Measurements from ENCODE around the gene USP53. TPM values are rescaled to one million over a fixed set of nuclear protein-coding genes. Genes with fewer than 3 reads are reported as not detected.
"Not testable (repeated sequence)": the region's sequence is repeated elsewhere in the genome, so short reads cannot be mapped to it uniquely, and the experiment has no call there.

Gene USP53
- total RNA-seq, 1 experiment from 2014 or later: 20.1 TPM

DNA sequence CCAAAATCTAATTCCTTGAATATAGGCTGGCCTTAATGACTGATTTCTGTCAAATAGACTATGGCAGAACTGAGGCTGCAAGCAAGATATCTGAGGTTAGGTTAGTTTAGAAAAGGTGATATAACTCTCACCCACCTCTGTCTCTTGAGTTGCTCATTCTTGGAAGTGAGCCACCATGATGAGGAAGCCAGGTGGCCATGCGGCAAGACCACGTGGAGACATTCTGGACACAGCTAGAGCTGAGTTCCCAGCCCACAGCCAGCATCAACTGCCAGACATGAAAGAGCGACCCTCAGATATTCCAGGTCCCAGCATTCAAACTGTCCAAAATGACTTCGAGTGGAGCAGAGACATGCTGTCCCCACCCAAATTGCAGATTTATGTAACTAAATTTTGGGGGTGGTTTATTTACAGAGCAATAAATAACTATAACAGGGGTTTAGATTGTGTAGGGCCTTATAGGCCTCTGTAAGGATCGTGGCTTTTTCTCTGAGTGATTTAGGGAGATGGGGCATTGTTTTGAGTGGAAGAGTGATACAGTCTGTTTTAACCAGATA is 33.7 kb downstream of the USP53 start:
- H3K4me3 Mint-ChIP-seq: no peak overlapping the region
- DNase-seq (ENCODE audit: low spot score) (no peak), ATAC-seq (no peak)
- POLR2A ChIA-PET: no interaction called here
- H3K27ac Mint-ChIP-seq: peak overlapping the region; percentile 93
- no peaks in the 10 kb centered on the region for H3K9me3 Mint-ChIP-seq
- peaks cover 26% of the 10 kb centered on the region for H3K4me1 Mint-ChIP-seq
- CTCF ChIA-PET: no interaction called here
- TF ChIP-seq, protein P1, sequence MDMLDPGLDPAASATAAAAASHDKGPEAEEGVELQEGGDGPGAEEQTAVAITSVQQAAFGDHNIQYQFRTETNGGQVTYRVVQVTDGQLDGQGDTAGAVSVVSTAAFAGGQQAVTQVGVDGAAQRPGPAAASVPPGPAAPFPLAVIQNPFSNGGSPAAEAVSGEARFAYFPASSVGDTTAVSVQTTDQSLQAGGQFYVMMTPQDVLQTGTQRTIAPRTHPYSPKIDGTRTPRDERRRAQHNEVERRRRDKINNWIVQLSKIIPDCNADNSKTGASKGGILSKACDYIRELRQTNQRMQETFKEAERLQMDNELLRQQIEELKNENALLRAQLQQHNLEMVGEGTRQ (CRISPR knock-in tag; IDR thresholded peaks at IDR 0.05): no peak
- TF ChIP-seq, protein P2, sequence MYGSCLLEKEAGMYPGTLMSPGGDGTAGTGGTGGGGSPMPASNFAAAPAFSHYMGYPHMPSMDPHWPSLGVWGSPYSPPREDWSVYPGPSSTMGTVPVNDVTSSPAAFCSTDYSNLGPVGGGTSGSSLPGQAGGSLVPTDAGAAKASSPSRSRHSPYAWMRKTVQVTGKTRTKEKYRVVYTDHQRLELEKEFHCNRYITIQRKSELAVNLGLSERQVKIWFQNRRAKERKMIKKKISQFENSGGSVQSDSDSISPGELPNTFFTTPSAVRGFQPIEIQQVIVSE (CRISPR knock-in tag; IDR thresholded peaks at IDR 0.05; ENCODE audit: borderline replicate concordance): no peak
- H3K36me3 Mint-ChIP-seq: peaks cover 33% of the 10 kb centered on the region
- H3K27me3 Mint-ChIP-seq (ENCODE audit: low read depth): no peaks in the 10 kb centered on the region

DNA sequence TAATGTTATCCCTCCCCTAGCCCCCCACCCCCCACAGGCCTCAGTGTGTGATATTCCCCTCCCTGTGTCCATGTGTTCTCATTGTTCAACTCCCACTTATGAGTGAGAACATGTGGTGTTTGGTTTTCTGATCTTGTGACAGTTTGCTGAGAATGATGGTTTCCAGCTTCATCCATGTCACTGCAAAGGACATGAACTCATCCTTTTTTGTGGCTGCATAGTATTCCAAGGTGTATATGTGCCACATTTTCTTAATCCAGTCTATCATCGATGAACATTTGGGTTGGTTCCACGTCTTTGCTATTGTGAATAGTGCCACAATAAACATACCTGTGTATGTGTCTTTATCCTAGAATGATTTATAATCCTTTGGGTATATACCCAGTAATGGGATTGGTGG is 38.5 kb downstream of the USP53 start:
- H3K27me3 Mint-ChIP-seq (ENCODE audit: low read depth); H3K4me3 Mint-ChIP-seq; DNase-seq (ENCODE audit: low spot score); ATAC-seq; POLR2A ChIA-PET; H3K27ac Mint-ChIP-seq; CTCF ChIA-PET: not testable (repeated sequence)
- peaks cover 70% of the 10 kb centered on the region for H3K36me3 Mint-ChIP-seq
- peaks cover 19% of the 10 kb centered on the region for H3K9me3 Mint-ChIP-seq
- peaks cover 16% of the 10 kb centered on the region for H3K4me1 Mint-ChIP-seq

DNA sequence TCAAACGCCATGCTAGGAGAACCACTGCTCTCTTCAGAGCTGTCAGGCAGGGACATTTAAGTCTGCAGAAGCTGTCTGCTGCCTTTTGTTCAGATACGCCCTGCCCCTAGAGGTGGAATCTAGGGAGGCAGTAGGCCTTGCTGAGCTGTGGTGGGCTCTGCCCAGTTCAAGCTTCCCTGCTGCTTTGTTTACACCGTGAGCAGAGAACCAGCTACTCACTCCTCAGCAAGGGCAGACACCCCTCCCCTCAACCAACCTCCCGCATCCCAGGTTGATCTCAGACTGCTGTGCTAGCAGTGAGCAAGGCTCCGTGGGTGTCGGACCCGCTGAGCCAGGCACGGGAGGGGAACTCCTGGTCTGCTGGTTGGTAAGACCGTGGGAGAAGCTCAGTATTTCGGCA is 42.7 kb downstream of the USP53 start:
- TF ChIP-seq ZNF423 (CRISPR knock-in tag; IDR thresholded peaks at IDR 0.05): 0 out of 2 replicates have a peak, but pooled peaks have one; percentile 15
- not testable (repeated sequence) for H3K27me3 Mint-ChIP-seq (ENCODE audit: low read depth); H3K4me3 Mint-ChIP-seq; H3K4me1 Mint-ChIP-seq; H3K27ac Mint-ChIP-seq
- H3K9me3 Mint-ChIP-seq: peaks cover 23% of the 10 kb centered on the region
- CTCF ChIA-PET: interaction anchor here (0.8 to 1.7 kb wide), 7 partner anchors 14 to 221 kb away, joined by 3 to 10 read pairs (median 4); partner anchors contain the start of gene USP53
- POLR2A ChIA-PET: interaction anchor here (1.2 kb wide), 1 partner anchor 43 kb away, joined by 3 read pairs; the partner anchor contains the start of gene USP53
- DNase-seq (ENCODE audit: low spot score): peak; percentile 54
- H3K36me3 Mint-ChIP-seq: peaks cover 69% of the 10 kb centered on the region
- peak; percentile 90 for ATAC-seq

DNA sequence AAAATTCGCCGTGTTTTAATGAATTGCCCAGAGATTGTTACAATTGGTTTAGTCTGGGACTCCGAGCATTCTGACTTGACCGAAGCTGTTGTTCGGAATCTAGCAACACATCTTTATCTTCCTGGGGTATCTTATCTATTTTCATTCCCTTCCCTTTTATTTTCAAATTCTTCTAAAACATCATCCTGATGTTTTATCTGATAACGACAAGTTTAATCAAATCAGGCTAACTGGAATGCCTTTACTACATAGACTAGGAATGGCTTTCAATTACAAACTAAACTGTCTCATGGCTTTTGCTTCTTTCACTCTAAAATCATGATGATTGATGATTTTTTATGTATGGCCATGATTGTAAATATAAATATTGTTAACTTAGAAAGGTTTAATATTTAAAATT is 48.0 kb downstream of the USP53 start:
- TF ChIP-seq SMAD3 (CRISPR knock-in tag; IDR thresholded peaks at IDR 0.05; ENCODE audit: borderline replicate concordance) (no peak), NFATC4 (CRISPR knock-in tag; IDR thresholded peaks at IDR 0.05) (no peak), ZNF423 (CRISPR knock-in tag; IDR thresholded peaks at IDR 0.05) (no peak), OVOL2 (CRISPR knock-in tag; IDR thresholded peaks at IDR 0.05; ENCODE audit: borderline replicate concordance) (no peak), NR2C2 (CRISPR knock-in tag; IDR thresholded peaks at IDR 0.05) (no peak), ZNF219 (CRISPR knock-in tag; IDR thresholded peaks at IDR 0.05; ENCODE audit: borderline replicate concordance) (no peak)
- TF ChIP-seq, protein P3, sequence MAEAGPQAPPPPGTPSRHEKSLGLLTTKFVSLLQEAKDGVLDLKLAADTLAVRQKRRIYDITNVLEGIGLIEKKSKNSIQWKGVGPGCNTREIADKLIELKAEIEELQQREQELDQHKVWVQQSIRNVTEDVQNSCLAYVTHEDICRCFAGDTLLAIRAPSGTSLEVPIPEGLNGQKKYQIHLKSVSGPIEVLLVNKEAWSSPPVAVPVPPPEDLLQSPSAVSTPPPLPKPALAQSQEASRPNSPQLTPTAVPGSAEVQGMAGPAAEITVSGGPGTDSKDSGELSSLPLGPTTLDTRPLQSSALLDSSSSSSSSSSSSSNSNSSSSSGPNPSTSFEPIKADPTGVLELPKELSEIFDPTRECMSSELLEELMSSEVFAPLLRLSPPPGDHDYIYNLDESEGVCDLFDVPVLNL (CRISPR knock-in tag; IDR thresholded peaks at IDR 0.05; ENCODE audit: borderline replicate concordance, low read depth): no peak
- TF ChIP-seq, protein P4, sequence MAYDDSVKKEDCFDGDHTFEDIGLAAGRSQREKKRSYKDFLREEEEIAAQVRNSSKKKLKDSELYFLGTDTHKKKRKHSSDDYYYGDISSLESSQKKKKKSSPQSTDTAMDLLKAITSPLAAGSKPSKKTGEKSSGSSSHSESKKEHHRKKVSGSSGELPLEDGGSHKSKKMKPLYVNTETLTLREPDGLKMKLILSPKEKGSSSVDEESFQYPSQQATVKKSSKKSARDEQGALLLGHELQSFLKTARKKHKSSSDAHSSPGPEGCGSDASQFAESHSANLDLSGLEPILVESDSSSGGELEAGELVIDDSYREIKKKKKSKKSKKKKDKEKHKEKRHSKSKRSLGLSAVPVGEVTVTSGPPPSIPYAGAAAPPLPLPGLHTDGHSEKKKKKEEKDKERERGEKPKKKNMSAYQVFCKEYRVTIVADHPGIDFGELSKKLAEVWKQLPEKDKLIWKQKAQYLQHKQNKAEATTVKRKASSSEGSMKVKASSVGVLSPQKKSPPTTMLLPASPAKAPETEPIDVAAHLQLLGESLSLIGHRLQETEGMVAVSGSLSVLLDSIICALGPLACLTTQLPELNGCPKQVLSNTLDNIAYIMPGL (CRISPR knock-in tag; IDR thresholded peaks at IDR 0.05): no peak
- Mint-ChIP-seq H3K27ac (no peak overlapping the region), H3K4me3 (no peak overlapping the region), H3K36me3 (peaks cover 32% of the 10 kb centered on the region), H3K27me3 (ENCODE audit: low read depth) (no peaks in the 10 kb centered on the region), H3K9me3 (peaks cover 4% of the 10 kb centered on the region), H3K4me1 (no peaks in the 10 kb centered on the region)
- DNase-seq (ENCODE audit: low spot score) (no peak), ATAC-seq (no peak)
- ChIA-PET CTCF (no interaction called here), POLR2A (no interaction called here)

DNA sequence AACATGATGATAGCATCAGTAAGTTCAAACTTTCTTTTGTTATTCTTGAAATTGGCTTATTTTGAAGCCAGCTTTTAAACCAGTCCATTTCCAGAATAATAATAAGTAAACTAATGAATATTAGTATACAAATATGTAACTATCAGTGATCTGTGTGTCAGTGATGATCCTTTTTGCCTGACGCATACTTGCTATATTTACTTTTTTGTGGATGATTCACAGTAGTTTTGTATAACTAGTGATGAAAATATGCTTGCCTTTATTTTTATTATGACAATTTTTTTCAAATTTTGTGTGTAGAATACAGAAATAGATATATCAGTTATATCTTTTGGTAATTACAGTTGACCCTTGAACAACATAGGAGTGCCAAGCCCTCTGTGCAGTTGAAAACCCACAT is 49.5 kb downstream of the USP53 start:
- peaks cover 32% of the 10 kb centered on the region for H3K36me3 Mint-ChIP-seq
- no peak overlapping the region for H3K4me3 Mint-ChIP-seq
- CTCF ChIA-PET: no interaction called here
- H3K9me3 Mint-ChIP-seq: peaks cover 4% of the 10 kb centered on the region
- no peak overlapping the region for H3K27ac Mint-ChIP-seq
- no peak for DNase-seq (ENCODE audit: low spot score)
- H3K27me3 Mint-ChIP-seq (ENCODE audit: low read depth): no peaks in the 10 kb centered on the region
- ATAC-seq: no peak
- no peaks in the 10 kb centered on the region for H3K4me1 Mint-ChIP-seq
- POLR2A ChIA-PET: no interaction called here
- TF ChIP-seq ZBTB21 (CRISPR knock-in tag; IDR thresholded peaks at IDR 0.05; ENCODE audit: borderline replicate concordance) (no peak), RORB (CRISPR knock-in tag; IDR thresholded peaks at IDR 0.05) (no peak), ETV6 (CRISPR knock-in tag; IDR thresholded peaks at IDR 0.05) (no peak), MYBL2 (CRISPR knock-in tag; IDR thresholded peaks at IDR 0.05) (no peak)
- TF ChIP-seq, protein P5, sequence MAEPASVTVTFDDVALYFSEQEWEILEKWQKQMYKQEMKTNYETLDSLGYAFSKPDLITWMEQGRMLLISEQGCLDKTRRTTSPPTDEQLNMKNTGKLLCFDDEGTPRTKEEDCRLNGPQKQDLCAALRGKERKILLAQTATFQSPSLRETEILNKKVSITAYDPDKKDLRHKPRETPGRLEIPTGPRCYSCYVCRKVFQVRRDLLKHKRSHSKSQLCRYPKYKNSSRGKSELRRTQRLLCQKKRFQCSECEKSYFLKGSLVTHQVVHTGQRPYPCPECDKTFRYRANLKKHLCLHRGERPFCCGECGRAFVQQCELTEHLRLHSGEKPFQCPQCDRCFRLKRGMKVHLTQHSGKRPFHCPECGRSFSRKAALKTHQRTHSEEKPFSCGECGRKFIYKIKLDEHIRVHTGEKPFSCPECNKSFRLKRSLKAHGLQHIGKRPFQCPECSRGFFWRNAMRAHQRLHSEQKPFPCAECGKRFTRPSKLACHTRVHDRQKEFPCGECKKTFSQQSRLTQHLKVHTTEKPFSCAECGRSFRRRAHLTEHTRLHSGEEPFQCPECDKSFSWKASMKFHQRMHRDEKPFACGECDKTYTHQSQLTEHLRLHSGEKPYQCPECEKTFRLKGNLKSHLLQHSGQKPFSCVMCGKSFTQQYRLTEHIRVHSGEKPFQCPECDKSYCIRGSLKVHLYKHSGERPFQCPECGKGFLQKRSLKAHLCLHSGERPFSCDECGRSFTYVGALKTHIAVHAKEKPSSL (CRISPR knock-in tag; conservative IDR thresholded peaks at IDR 0.05): no peak
- TF ChIP-seq, protein P4 (CRISPR knock-in tag; IDR thresholded peaks at IDR 0.05): no peak
- TF ChIP-seq, protein P1 (CRISPR knock-in tag; IDR thresholded peaks at IDR 0.05): no peak
